GM19238 (cell line): Measurements from ENCODE around the gene DSPP.
"Not testable (repeated sequence)": the region's sequence is repeated elsewhere in the genome, so short reads cannot be mapped to it uniquely, and the experiment has no call there.

Experiments
- DNase-seq: peaks from one replicate; pipeline ENCODE4 v3.0.0; 2011; ENCODE audit warnings: low spot score; ENCODE audit not compliant: insufficient read length

The DSPP gene

GRCh38 chr4:87608229-87608628 is at the start of gene DSPP:
DSPP (plus strand) TSS chr4:87608529; CDS start chr4:87610909, 2,380 bp downstream.
- DNase-seq: no peak

GRCh38 chr4:87559090-87559837 is 49.1 kb upstream of the DSPP start:
- peak; percentile 2 for DNase-seq

DNA sequence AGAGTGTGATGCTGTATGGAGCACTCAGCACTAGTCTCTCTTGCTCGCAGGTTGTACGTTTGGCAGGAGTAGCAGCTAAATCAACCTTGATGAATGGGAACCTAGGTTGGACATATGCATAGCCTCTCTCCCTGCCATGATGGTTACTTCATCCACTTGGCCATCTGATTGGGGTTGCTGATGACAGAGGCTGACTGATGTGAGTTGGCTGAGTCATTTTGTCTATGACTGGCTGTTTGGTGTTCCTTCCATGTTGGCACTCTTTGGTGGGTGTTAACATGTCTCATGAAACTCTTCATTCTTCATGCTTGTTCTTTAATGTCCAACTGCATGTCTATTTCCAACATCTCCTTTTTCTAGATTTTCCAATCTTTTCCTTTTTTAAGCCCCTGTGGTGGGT is 47.5 kb upstream of the DSPP start:
- DNase-seq: no peak

DNA sequence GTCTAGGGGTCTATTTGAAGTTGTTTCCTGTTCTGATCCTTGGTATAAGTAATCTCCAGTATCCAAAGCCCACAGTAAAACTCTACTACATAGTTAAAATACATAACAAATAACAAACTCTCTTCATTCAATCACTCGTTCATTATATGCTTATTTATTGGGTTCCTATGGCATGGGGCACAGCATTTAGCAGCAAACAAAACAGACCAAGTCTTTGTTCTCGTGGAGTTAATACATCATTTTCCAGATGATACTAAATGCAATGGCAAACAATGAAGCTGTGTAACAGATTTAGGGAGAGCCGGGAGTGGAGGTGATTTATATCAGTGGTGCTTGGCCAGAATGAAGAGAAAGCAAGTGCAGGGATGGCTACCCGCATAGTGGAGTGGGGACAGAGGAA is 42.6 kb upstream of the DSPP start:
- DNase-seq: no peak

DNA sequence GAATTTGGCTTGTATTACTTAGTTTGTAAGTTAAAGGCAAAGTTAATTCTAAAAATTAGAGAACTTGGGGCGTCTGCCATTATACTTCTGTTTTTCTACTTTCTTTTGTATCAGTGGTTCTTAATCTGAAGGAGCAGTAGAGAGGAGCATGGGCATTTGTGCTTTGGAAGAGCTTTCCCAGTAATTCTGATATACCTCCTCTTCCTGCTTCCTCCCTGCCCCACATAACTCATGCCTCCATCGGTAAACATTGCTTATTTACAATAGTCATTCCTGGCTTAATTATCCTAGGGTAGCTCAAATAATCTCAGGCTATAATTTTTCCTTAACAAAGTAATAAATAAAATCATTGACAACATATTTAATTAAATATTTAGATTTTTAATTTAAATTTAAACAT is 42.1 kb upstream of the DSPP start:
- no peak for DNase-seq

DNA sequence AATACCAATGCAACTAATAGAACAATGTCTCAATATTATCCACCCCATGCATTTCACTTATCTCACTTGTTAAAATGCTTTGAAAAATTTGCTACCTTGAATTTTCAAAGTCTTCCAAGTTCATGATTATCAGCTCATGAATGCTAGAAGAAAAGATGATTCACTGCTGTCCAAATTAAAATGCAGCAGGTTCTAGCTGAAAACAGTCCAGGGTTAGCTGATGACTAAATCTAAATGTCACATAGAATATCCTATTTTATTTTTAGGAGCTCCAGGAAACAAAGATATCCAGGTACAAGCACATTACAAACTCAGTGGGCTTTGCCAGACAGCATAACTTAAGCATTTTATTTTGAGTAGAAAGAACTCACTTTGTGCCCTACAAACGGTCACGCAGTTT is 41.1 kb upstream of the DSPP start:
- DNase-seq: no peak

DNA sequence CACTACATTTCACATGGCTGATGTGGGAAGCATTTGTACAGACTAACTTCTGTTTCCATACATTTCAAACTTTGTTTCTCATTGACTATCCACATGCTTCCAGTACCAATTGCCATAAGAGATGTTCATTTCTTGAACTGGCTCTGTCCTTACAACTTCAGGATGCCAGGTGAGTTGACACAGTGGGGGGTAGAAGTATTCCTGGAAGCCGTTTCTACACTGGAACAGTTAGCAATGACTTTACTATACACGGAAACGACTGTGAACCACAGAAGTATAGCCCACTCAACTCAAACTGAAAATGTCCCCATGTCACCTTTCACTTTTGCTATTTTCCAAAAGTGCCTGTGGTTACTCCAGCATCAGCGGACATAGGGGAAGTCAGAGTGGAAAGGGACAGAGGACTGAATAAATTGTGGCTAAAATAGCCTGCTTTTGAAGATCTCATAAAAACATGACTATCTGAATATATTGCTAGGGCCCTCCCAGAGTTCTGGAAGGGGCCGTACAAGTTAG is 38.0 kb upstream of the DSPP start:
- DNase-seq: no peak

GRCh38 chr4:87574376-87574775 is 34.0 kb upstream of the DSPP start:
- DNase-seq: not testable (repeated sequence)

GRCh38 chr4:87574996-87575395 is 33.3 kb upstream of the DSPP start:
- no peak for DNase-seq

DNA sequence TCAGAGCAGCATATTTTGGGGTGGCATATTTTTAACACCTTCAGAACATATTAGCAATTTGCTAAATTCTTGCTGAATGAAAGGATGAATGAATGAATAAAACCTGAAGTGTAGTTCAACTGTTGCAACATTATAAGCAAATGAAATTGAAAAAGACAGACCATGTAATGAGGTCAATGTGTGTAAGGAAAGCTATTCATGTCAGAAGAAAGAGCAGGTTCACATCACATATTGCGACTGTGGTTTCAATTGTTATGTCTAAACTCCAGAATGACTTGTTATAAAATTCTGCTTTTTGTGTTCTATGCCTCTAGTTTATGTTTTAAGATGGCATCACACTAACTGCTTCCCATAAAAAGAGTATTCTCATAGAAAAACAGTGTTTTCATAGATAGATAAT is 32.9 kb upstream of the DSPP start:
- DNase-seq: no peak

DNA sequence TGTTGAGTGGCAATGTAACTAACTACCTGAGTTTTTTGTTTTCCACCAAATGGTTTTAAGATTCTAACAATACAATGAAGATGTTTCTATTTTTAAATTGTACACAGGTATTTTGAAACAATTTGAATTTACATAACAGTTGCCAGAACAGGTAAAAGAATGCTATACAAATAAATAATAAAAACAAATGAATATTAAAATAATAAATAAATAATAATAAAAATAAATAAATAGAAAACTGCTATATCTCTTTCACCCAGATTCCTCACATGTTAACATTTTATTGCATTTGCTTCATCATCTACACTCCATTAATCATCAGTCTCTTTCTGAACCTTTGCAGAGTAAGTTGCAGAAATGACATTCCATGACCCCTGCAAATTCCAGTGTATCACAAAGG is 32.3 kb upstream of the DSPP start:
- DNase-seq: no peak

- no peak for DNase-seq
Measured at GRCh38 chr4:87579478-87579877, 28.9 kb upstream of the DSPP start.

DNA sequence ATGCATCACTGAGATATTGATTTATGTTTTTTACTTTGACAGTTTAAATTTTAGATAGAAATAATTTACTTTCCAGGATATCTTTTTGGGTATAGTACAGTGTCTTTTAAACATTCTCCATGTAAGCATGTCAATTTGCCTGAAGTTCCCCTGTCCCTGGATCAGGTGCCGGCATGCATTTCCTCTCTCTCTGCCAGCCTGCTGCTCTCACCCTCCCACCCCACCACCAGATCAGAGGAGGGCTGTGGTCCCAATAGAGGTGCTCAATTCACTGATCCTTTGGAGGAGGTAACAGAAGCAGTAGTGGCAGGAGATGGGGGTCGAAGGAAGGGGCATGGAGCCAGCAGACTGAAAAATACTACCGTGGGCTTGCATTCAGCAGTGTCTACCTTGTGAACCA is 28.3 kb upstream of the DSPP start:
- no peak for DNase-seq

DNA sequence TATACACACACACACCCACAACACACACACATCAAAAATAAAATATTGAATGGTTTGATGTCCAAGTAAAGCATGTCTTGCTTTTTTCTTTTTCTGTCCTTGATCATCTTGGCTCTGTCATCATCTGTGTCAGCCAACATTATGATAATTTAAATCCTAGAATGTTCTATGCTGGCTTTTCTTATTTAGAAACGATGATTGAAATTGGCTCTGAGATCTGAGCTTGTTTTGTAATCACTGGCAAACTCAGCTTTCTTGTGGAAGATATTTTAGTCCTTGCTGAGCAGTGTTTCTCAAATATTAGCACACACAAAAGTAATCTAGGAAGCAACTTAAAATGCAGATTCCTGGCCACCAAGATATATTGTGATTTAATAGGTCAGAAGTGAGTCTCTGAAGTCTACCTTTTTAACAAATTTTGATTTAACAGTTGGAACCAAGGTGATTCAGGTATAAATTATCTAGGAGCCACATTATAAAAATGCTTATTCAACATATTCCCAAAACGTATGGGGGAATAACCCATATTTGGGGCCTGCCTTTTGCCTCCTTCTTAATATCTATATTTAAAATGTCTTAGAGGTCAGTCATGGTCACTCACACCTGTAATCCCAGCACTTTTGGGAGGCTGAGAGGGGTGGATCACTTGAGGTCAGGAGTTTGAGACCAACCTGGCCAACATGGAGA is 24.0 kb upstream of the DSPP start:
- DNase-seq: no peak

DNA sequence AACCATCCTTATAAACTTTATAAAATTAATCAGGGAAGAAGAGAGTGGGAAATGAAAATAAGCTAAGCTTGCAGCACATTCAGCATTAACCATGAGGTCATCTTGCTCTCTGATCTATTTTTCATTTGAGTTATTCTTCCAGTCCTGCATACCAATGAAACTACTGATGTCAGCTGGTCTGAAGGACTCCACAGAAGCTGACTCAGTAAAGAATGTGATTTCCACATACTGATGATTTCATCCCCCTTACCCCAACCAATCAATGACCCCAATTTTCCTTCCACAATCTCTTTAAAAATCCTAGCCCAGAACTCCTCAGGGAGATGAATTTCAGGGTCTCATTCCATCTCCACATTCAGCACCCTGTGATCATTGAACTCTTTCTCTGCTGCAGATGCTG is 18.8 kb upstream of the DSPP start:
- no peak for DNase-seq

- no peak for DNase-seq
Measured at GRCh38 chr4:87592124-87592523, 16.2 kb upstream of the DSPP start.

GRCh38 chr4:87601361-87601760 is 7.0 kb upstream of the DSPP start:
- no peak for DNase-seq

- DNase-seq: no peak
Measured at GRCh38 chr4:87614292-87614890, 6.1 kb downstream of the DSPP start.

GRCh38 chr4:87616268-87616667 is 7.9 kb downstream of the DSPP start:
- DNase-seq: no peak

- DNase-seq: no peak
Measured at GRCh38 chr4:87620086-87620485, 11.8 kb downstream of the DSPP start.

GRCh38 chr4:87620491-87620890 is 12.2 kb downstream of the DSPP start:
- DNase-seq: no peak

DNA sequence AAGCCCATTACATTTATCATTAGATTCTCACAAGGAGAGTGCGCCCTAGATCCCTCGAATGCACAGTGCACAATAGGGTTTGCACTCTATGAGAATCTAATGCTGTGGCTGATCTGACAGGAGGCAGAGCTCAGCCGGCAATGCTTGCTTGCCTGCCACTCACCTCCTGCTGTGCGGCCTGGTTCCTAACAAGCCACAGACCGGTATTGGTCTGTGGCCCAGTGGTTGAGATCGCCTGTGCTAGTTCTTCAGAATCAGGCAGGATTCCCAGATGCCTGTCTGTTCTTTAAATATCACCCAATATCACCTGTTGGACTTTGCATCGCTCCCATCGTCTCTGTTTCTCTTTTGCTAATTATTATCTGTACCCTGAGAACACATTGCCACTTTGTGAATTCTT is 14.0 kb downstream of the DSPP start:
- no peak for DNase-seq

GRCh38 chr4:87624698-87625097 is 16.4 kb downstream of the DSPP start:
- no peak for DNase-seq
